Measurements from ENCODE around the gene DMTF1. TPM values are rescaled to one million over a fixed set of nuclear protein-coding genes. Genes with fewer than 3 reads are reported as not detected.

DMTF1 gene
- total and polyA plus RNA-seq, 12 donors: 10.8 to 60.8 (median 21.8) TPM

DNA sequence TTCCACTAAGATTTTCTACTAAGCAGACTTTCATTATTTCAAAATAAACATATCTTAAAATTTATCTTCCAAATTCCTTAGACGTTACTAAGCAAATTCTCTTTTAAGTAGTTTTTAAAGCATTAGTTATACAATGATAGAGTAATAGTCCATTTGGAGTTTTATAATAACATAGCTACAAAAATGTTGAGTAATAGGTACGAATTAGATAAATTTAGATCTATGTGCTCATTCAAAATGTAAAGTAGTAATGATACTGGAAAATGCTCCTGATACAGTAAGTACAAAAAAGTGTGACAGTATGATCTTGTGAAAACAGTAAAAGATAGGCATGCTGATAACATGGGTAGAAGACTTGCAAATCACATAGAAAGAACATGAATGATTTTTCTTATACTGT lies 4.5 kb downstream of the DMTF1 start:
- intact Hi-C loops (cut with DNase I): loop anchor here in 2 of 10 donors (5.0 kb wide), 2 partner anchors 36 to 41 kb away; no protein-coding TSS in a partner anchor
- DNase-seq (no peak), ATAC-seq (no peak)
- H3K4me3 ChIP-seq: no peak overlapping the region
- WGBS, 2 donors: 59 to 63% methylated on average over 2 of the region's 2 CpGs
- peaks cover 0 to 67% (median 54%) of the 10 kb centered on the region in 9 donors for H3K4me1 ChIP-seq
- no peak overlapping the region for H3K27ac ChIP-seq
- peaks cover 0 to 12% (median 0%) of the 10 kb centered on the region in 9 donors for H3K36me3 ChIP-seq
- no peaks in the 10 kb centered on the region for H3K27me3 ChIP-seq
- no peaks in the 10 kb centered on the region for H3K9me3 ChIP-seq
- TF ChIP-seq, protein P1, sequence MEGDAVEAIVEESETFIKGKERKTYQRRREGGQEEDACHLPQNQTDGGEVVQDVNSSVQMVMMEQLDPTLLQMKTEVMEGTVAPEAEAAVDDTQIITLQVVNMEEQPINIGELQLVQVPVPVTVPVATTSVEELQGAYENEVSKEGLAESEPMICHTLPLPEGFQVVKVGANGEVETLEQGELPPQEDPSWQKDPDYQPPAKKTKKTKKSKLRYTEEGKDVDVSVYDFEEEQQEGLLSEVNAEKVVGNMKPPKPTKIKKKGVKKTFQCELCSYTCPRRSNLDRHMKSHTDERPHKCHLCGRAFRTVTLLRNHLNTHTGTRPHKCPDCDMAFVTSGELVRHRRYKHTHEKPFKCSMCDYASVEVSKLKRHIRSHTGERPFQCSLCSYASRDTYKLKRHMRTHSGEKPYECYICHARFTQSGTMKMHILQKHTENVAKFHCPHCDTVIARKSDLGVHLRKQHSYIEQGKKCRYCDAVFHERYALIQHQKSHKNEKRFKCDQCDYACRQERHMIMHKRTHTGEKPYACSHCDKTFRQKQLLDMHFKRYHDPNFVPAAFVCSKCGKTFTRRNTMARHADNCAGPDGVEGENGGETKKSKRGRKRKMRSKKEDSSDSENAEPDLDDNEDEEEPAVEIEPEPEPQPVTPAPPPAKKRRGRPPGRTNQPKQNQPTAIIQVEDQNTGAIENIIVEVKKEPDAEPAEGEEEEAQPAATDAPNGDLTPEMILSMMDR (IDR thresholded peaks at IDR 0.05): no peak

DNA sequence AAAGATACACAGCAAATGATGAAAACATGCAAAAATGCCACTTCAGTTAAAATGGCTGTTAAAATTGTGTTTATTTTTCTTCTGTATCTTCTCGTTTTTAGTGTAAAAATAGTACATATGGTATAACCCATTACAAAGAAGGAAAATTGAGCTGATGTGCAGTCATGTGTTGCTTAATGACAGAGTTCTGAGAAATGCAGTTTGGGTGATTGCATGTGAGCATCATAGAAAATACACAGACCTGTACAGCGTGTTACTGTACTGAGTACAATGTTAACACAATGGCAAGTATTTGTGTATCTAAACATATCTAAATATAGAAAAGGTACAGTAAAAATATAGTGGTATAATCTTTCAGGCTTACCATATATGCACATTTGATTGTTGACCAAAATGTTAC lies 7.3 kb downstream of the DMTF1 start:
- intact Hi-C loops (cut with DNase I): loop anchor here in 2 of 10 donors (5.0 kb wide), 2 partner anchors 33 to 38 kb away; no protein-coding TSS in a partner anchor
- TF ChIP-seq, protein P1 (IDR thresholded peaks at IDR 0.05): no peak
- Histone ChIP-seq H3K36me3 (peaks cover 0 to 39% (median 8%) of the 10 kb centered on the region in 9 donors), H3K4me1 (peaks cover 0 to 55% (median 44%) of the 10 kb centered on the region in 9 donors), H3K9me3 (no peaks in the 10 kb centered on the region), H3K27ac (no peak overlapping the region), H3K27me3 (no peaks in the 10 kb centered on the region), H3K4me3 (no peak overlapping the region)
- DNase-seq (no peak), ATAC-seq (no peak)
- 61 to 70% methylated on average over 2 of the region's 2 CpGs for WGBS, 2 donors

DNA sequence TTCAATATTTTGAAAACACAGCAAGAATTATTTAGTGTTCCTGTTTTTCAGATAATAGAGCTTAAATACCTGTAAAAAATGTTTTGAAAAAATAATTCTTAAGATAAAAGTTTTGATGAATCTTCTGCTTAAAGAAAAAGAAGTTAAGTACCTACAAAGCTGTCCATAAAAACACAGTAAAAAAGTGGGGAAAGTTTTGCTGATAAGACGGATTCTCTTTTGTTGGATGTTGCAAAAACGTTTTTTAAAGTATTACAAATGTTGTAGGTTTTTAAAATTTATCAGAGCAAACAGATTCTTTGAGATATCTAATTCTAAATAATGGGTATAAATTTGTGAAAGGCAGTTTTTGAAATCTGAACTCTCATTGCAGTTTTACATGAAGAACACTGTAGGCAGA lies 12.2 kb downstream of the DMTF1 start:
- H3K9me3 ChIP-seq: no peaks in the 10 kb centered on the region
- H3K36me3 ChIP-seq: peaks cover 0 to 80% (median 50%) of the 10 kb centered on the region in 9 donors
- peaks cover 0 to 9% (median 2%) of the 10 kb centered on the region in 9 donors for H3K4me1 ChIP-seq
- WGBS, 2 donors: 84 to 85% methylated on average over 2 of the region's 2 CpGs
- no peak overlapping the region for H3K4me3 ChIP-seq
- no peaks in the 10 kb centered on the region for H3K27me3 ChIP-seq
- DNase-seq (no peak), ATAC-seq (no peak)
- intact Hi-C loops (cut with DNase I): loop anchor here in 1 of 10 donors (10.0 kb wide), 1 partner anchor 50 kb away; the partner anchor contains the start of gene TMEM243
- H3K27ac ChIP-seq: no peak overlapping the region
- TF ChIP-seq, protein P1 (IDR thresholded peaks at IDR 0.05): no peak

DNA sequence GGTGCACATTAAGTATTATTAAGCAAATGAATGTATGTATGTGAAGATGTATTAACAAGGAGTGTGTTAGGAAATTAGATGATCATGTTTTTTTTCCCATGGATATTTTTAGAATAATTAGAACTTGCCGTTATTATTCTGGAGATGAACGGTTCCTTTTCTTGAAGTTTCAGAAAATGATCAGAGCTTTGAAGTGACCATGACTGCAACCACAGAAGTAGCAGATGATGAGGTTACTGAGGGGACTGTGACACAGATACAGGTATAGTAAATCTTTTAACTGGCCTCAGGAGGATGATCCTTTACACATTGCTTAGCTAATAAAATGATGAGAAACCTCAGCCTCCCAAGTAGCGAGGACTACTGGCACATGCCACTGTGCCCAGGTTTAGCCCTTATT lies 18.6 kb downstream of the DMTF1 start:
- ATAC-seq: no peak
- TF ChIP-seq, protein P1 (IDR thresholded peaks at IDR 0.05): no peak
- H3K4me1 ChIP-seq: no peaks in the 10 kb centered on the region
- no peak for DNase-seq
- intact Hi-C loops (cut with DNase I): loop anchor here in 1 of 10 donors (10.0 kb wide), 1 partner anchor 264 kb away; no protein-coding TSS in a partner anchor
- no peaks in the 10 kb centered on the region for H3K27me3 ChIP-seq
- H3K9me3 ChIP-seq: no peaks in the 10 kb centered on the region
- 90 to 93% methylated on average over 3 of the region's 3 CpGs for WGBS, 2 donors
- no peak overlapping the region for H3K27ac ChIP-seq
- H3K36me3 ChIP-seq: peaks cover 0 to 100% (median 85%) of the 10 kb centered on the region in 9 donors
- no peak overlapping the region for H3K4me3 ChIP-seq

Data from heart right ventricle (tissue), 16 donors.